GM19372 (cell line): ENCODE results near the gene CACNA1E.
"Not testable (repeated sequence)": the region's sequence is repeated elsewhere in the genome, so short reads cannot be mapped to it uniquely, and the experiment has no call there.

Experiments
- ATAC-seq: cut with Tn5 transposase; IDR thresholded peaks from one replicate; pipeline ENCODE4 v1.9.1; 2021; ENCODE audit warnings: mild to moderate bottlenecking, low read depth, moderate library complexity; ENCODE audit not compliant: unreplicated experiment

CACNA1E gene

DNA sequence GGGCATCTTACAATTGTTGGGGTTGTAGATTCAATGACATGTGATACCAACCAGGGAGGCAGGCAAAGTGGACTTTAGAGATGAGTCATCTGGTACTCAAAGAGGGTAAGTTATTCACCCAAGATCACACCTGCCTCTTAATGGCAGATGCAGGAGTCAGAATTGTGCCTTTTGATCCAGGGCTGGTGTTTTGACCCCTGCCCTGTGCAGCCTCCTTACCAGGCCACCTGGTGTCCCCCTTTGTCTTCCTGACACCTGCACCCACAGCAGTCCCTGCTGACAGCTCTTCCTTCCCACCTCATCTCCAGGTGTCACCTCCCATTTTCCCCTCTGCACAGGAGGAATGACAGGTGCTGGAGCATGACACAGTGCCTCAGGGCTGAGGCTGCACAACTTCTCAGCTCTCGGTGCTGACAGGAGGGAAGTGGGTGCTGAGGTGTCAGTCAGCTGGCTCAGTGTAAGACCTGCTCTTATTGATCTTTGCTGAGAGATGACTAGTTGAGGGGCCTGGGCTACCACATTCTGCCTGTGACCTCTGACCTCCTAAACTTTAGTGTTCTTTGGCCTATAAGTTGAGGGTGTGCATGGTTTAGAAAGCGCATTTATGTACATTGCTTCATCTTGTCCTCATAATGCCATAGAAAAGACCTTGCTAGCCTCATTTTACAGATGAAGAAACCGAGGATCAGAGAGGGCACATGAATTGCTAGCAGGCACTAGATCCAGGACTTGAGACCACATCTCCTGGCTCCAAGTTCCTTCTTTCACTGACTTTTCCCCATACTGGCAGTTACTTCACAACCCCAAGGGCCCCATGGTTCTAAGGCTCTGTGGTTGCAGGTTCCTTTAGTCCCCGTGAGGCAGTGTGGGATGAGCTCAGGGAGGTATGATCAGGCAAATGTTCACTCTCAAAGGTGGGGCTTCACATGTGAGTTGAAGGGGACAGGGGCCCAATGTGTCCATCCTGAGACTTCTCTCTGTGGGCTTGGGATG, 31.3 kb downstream of the CACNA1E start:
- ATAC-seq = peak; percentile 60

DNA sequence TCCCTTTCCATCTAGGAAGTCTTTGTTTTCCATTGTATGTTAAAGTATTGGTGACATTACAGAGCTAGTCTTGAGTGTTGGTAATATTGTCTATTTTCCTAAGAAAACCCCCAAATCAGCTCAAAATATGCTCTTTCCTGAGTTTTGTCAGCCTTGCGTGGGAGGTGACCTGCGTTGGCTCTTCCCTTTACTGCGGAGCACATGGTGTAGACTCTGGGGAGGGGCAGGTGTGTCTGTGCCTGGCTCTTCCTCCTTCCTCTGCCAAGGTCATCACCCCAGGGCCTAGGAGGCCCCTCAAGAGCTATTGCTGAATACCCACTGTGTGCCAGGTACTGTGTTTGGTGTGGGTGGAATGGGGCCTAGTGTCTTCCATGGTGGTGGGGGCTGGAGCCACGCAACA, 33.4 kb downstream of the CACNA1E start:
- ATAC-seq = no peak

DNA sequence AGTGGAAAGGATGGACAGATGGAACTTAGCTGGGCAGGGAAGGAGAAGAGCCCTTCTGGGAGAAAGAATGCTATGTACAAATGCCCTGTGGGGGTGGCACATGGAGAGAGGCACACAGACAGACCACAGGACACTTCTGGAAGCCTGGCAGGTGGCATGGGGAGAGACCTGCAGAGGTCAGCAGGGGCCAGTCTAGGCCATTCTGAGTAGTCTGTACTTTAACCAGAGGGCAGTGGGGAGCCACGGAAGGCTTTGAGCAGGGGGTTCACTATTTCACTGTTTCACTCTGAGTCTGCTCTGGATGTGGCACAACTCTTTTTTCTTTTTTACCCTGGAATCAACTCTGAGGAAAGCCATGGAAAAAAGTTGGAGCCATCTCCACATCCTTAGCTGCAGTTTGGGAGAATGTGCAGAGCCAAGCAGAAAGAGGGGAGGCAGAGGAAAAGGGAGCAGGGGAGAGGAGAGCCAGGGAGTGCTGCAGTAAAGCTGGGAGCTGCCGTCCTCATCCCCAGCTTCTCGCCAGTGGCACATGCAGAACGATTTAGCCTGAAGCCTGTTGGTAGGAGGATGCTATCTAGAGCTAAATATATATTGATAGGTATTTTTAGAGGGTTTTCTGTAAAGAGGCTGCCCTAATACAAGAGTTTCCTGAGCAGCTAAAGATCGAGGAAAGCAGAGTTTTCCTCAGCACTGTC, 34.0 kb downstream of the CACNA1E start:
- no peak for ATAC-seq

DNA sequence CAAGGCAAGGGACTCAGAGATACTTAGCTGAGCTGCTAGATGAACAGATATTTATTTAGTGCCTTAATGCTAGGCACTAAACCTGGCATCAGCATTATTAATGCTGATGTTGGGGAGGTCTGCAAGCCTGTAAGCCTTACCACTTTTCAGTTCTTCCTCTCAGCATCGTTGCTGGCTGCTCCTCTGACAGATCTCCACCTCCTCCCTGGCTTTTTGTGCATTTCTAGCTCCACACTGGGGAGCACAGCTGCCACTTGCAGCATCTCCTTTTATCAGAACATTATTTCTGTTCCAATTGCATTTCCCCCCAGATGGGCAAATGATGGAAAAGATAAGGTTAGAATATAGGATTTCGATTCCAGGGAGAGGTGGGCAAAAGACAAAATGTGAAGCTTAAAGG, 34.8 kb downstream of the CACNA1E start:
- ATAC-seq = no peak

DNA sequence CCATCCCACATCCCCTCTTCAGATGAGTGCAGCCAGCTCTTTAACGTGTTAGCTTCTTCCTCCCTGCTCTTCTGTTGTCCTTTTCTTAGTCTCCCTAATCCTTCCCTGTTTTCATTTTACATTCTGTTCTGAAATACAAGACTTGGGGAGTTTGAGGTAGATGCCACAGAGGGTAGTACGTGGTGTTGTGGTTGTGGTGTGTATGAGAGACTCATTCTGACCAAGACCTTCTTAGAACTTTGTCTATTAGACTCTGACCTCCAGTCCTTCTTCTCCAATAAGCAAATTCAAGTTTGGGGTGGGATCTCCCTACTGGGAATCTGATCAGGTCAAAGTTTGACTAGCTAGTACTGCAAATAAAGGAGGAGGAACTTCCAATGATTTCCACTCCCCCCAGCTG, 39.5 kb downstream of the CACNA1E start:
- ATAC-seq = no peak

DNA sequence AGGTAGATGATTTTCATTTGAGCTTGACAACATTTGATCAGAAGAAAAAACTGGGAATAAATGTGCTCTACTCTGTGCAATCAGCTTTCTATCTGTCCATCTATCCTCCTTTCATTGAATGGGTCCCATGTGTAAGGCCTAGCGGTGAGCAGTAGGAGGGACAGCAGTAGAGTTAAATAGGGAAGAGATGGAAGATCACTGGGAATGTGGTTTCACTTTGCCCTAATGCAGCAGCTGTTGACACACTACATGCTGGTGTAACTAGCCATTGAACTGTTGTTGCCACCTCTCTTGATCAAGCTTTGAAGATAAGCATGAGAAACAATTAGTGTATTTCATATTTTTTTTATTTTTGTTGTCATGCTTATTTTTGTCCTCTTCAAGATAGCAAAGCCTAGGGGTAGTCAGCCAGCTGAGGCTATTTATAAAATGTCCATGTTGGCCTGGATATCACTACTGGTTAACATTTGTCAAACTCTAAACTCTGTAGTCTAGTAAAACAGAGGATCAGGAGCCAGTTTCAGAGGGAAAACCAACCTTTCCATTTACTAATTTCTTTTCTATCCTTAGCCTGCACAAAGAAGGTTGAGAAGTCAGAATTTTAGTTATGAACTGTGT, 41.9 kb downstream of the CACNA1E start:
- no peak for ATAC-seq

DNA sequence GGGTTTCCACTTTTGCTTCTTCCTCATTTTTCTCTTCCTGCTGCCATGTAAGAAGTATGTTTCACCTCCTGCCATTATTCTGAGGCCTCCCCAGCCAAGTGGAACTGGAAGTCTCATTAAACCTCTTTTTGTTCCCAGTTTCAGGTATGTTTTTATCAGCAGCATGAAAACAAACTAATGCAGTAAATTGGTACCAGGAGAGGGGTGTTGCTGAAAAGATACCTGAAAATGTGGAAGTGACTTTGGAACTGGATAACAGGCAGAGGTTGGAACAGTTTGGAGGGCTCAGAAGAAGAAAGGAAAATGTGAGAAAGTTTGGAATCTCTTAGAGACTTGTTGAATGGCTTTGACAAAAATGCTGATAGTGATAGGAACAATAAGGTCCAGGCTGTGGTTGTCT, 44.9 kb downstream of the CACNA1E start:
- not testable (repeated sequence) for ATAC-seq

DNA sequence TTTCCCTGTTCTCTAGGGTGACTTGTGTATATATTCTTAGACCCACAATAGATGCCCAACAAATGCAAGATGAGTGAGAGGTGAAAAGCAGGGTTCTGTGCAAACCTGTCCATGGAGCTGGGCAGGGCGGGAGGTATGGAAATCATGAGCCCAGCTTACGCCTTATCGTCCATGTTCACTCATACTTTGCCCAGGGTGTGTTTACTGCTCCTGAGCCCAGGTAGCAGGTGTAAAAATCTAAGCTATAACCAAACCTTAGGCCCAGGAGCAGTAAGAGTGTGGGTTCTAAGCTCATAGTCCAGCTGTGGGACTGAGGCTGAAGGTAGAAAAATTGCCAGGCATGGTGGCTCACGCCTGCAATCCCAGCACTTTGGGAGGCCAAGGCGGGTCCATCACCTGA, 48.1 kb downstream of the CACNA1E start:
- ATAC-seq = no peak

DNA sequence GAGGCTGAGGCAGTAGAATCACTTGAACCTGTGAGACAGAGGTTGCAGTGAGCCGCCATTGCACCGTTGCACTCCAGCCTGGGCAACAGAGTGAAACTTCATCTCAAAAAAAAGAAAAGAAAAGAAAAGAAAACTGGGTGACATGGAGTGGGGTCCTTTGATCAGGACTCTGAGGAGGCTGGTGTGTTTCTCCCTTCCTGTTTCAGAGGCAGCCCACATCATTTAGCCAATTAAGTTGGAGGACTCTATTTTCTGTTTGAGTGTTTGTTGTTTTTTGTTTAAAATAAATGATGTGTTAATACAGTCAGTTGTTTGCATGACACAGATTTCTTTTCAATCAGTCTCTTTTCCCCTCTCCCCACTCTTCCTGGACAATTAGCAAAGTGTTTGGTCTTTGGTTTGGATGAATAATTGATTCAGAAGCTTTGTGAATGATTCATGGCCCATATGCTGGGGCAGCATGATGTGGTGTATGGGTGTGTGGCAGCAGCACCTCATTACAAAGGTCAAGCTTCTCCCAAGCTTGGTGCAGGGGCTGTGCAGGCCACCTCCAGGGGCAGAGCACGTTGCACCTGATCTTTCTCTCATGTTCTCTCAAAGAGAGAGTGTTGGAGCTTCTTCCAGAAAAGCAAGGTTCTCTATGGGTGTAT, 48.8 kb downstream of the CACNA1E start:
- no peak for ATAC-seq

DNA sequence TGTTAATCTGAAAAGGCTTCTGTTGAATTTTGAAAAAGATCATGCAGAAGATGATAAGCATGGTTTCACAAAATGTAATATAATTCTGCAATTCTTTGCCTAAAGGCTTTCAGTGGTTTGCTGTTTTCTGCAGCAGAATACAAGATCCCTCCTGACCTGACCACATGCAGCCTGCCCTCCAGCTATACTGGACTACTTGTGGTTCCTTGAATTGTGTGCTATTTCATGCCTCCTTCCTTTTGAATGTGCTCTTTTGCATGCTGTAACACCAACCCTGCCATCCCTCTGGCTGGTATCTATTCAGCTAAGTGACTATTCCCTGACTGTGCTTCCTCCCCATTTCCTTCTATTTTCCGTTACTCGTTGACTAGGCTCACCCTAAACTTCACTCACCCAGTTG, 55.5 kb downstream of the CACNA1E start:
- ATAC-seq = no peak

DNA sequence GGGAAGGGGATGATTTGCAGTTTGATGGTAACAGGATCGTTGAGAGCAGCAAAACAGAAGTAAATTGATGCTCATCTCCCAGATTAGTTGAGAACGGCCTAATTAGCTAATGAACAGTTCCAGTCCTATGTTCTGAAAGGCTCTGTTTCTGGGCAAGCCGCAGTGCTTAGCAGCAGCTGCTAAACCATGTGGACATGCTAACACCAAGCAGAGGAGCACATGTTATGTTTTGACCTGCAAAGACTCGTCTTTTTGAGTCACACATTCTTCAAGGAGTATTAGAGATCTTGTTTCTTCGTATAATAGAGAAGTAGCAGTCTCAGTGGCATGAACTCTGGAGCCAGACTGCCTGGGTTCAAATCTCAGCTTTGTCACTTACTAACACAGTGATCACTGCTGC, 58.1 kb downstream of the CACNA1E start:
- ATAC-seq = no peak

DNA sequence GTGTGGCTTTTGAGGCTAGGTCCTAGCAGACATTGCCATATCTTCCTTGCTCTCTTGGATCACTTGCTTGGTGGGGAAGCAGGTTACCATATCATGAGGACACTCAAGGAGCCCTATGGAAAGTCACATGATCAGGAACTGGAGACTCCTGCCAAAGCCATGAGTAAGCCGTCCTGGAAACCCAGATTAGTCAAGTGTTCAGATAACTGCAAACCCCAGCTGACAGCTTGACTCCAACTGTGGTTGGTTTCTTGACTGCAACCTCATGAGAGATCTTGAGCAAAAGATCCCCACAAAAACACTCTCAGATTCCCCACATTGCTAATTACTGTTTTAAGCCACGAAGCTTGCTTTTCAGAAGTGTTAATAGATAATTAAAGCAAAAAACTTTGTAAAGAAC, 58.6 kb downstream of the CACNA1E start:
- no peak for ATAC-seq

DNA sequence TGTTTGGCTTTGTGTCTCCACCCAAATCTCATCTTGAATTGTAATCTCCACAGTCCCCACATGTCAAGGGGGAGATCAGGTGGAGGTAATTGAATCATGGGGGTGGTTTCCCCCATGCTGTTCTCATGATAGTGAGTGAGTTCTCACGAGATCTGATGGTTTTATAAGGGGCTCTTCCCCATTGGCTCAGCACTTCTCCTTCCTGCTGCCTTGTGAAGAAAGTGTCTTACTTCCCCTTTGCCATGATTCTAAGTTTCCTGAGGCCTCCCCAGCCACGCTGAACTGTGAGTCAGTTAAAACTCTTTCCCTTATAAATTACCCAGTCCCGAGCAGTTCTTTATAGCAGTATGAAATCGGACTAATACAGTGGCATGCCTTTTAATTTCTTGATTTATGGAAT, 59.1 kb downstream of the CACNA1E start:
- ATAC-seq = not testable (repeated sequence)

DNA sequence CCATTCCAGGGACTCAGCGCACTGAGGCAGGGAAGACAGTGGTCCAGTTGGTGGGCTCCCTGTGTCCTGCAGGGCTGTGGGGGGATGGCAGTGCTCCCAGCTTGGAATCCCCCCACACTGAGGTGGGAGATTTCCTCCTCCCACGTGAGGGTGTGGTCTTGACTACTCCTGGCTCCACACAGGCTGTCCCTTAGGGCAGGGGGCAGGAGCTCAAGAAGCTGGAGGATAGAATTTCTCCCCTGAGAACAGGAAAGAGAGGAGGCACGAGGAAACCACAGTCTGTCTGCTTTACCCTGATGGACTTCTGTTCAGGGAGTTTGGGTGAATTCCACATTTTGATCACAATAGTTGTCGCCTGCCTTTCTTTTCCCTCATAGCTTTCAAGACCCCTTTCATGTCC, 62.1 kb downstream of the CACNA1E start:
- no peak for ATAC-seq

DNA sequence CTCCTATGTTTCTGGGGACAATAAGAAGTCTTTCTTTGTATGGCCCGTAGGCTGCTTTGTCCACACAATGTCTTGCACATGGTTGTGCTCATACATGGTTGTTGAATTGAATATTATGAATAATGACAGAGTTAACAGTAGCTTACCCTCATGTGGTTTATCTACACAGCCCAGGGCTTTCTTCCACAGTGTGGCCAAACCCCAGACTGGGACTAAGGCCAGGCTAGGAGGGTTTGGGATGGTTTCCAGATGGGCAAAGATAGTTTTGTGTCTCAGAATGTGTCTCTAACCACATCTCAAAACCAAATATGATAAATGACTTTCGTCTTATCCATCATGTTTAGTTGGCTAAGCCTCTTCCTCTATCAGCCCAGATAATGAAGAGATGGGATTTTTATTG, 65.2 kb downstream of the CACNA1E start:
- ATAC-seq = no peak

DNA sequence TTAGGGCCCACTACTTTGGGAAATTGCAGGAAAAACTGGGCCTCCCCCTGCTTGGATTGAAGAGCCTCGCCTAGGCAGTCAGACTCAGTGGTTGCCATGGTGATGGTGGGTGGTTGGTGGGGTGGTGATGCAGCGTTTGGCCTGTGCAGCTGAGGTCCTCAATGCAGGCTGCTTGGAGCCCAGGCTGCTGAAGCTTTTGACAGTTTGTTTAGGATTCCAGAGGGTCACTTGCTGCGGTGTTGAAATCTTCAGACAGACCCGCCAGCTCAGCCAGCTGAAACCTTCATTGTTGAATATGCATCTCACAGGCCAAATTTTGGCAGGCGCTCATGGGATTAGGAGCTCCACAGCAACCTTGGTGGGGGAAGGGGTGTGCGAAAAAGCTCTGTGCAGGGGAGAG, 67.9 kb downstream of the CACNA1E start:
- no peak for ATAC-seq

DNA sequence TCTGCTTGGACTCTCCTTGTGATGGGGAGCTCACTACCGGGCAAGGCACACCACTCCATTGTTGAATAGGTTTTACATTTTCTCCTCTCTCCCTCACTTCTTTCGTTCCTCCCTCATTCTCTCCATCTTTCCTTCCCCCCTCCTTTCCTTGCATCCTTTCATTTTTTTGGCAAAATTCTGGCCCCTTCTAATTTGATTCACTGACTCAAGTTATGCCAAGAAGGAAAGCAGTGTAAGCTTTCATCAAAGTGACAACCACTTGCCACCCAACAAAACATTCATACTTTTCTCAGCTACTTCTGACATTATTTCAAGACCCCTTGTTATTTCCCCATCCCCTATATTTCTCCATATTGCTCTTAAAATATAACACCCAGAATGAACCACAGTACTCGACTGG, 68.4 kb downstream of the CACNA1E start:
- no peak for ATAC-seq

DNA sequence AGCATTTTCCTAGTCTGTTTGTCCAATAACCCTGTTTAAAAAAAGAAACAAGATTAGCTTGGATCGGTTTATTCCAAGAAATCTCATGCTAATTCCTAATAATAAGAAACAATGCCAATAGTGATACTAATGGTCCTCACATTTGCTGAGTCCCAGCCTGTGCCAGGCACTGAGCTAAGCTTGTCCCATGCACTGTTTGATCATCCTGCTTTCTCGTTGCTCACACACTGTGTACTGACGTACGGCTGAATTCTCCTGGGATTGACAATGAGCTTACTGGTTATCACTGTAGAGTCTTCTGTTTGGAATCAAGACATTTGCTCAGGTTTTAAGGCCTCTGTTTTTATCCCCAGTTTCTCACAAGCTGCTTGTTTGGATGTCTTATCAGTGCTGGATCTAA, 71.1 kb downstream of the CACNA1E start:
- ATAC-seq = no peak

DNA sequence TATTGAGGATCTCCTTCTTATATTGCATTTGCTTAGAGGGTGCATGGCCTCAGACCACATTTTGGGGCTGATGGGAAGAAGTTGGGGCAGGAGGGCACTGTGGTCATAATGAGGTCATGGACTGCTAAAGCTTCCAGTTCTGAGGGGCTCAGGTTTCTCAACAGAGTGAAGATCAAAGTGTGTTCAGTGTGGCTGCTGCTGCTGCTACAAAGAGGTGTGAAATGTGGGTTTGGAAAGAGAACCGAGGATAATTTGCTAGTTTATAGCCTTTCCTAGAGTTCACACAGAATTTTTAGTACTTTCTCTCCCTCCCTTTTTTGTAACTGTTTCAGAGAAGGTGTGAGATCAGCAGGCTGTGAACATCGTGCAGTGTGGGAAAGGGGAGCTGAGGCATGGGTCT, 73.3 kb downstream of the CACNA1E start:
- ATAC-seq = no peak

DNA sequence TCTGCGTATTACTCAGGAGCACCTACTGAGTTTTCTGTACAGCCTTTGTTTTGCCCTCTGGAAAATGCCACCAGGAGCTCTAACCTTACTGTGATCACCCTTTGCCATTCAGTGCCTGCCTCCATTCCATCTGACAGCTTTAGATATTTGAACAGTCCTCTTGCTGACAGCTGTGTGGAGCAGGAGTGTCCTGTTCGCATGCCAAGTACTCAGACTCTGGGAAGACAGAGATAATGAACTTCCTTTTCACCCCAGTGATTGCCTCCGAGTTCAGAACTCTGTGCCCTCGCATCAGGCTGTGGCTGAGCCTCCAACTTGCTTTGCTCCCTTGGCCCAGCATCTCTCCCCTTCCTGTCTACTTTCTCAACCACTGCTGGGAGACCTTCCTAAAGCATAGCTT, 74.0 kb downstream of the CACNA1E start:
- no peak for ATAC-seq

DNA sequence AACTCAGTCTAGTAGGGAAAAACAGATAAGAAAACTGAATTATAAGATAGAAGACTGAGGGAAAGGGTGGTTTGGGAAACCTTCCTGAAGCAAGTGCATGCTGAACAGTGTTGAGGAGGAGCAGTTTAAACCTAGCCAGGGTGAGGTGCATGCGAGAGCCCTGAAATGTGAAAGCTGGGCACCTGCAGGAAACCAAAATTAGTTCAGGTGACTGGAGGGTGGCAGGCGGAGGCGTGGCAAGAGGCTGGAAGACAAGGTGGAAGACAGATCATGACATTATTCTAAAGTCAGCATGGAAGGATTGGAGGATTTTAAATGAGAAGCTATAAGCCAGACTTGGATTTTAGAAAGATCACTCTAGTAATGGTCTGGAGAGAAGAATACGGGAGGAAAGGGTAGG, 75.1 kb downstream of the CACNA1E start:
- ATAC-seq = no peak
